ENCODE results near the gene FXYD6.

DNA sequence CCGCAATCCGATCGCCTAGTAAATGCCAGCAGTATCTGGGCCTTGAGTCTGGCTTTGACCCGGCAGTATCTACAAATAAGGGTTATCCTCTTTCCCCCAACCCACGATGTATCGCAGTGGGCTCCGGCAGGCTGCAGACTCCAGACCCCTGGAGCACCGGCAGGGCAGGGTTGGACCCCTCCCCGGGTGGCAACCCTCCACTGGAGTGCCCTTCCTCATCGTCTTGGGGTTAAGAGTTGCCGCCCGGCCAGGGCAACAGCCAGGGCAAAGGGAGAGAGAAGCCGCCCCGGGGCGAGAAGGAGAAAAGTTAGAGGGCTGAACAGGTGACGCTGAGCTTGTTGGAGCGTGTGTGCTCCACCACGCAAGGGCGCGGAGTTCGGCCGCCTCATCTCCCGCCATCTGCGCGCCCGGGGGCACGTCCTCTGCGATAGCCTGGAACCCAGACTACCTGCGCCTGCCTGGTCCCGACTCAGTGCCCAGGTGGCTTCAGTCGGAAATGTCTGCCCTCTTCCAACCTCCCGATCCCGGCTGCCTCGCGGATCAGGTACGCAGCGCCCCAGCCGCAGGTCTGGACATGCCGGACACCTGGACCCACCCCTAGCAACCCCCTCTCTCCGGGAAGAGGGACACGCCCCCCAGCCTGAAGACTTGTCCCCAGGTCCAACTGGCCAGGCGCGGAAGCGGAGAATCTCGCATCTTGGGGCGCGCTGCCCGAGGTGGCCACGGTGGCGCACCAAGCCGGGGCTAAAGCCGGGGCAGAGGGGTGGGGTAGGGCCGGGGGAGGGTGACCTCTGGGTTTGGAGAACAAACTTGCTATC is 80.6 kb downstream of the FXYD6 start:
- TF ChIP-seq CTCF (conservative IDR thresholded peaks at IDR 0.05; ENCODE audit: low read depth, low read length) (no peak), EZH2 (IDR thresholded peaks at IDR 0.05; ENCODE audit: borderline replicate concordance, low read depth, low read length, poor library complexity, severe bottlenecking) (peak; percentile 92)

All from A673 (cell line).